Neural cell (in vitro differentiated cells): ENCODE data around the gene MORC3. TPM values are rescaled to one million over a fixed set of nuclear protein-coding genes. Genes with fewer than 3 reads are reported as not detected.

Experiments
- H2AFZ ChIP-seq: fragments of 200-600, 300-800 bp; sonication (generic), shearing (Covaris generic); 2 replicates; pipeline ENCODE4 v1.6.0; 2014; ENCODE audit warnings: low read depth, mild to moderate bottlenecking, antibody characterized with exemption, low read length, moderate library complexity
- H3F3A ChIP-seq: fragments of 200-600 bp; shearing (Covaris generic); 2 replicates; pipeline ENCODE4 v1.6.1; 2016; ENCODE audit warnings: mild to moderate bottlenecking, moderate library complexity, mixed read lengths, antibody characterized with exemption, low read length; ENCODE audit not compliant: insufficient read depth, poor library complexity, severe bottlenecking
- H3K27ac ChIP-seq: fragments of 200-600, 300-800 bp; sonication (generic), shearing (Covaris generic); 2 replicates; pipeline ENCODE4 v1.5.1; 2014; ENCODE audit warnings: mild to moderate bottlenecking, low read length, moderate library complexity
- H3K27me3 ChIP-seq: fragments of 300-800, 200-600 bp; sonication (generic), shearing (Covaris generic); 2 replicates; pipeline ENCODE4 v1.6.0; 2014; ENCODE audit warnings: mild to moderate bottlenecking, low read depth, low read length, moderate library complexity; ENCODE audit not compliant: insufficient read depth
- H3K36me3 ChIP-seq: fragments of 300-800, 200-600 bp; sonication (generic), shearing (Covaris generic); 2 replicates; pipeline ENCODE4 v1.5.1; 2014; ENCODE audit warnings: mild to moderate bottlenecking, antibody characterized with exemption, low read length, moderate library complexity; ENCODE audit not compliant: insufficient read depth
- H3K4me2 ChIP-seq: fragments of 300-800, 200-600 bp; sonication (generic), shearing (Covaris generic); 2 replicates; pipeline ENCODE4 v1.6.0; 2014; ENCODE audit warnings: mild to moderate bottlenecking, low read length
- H3K4me3 ChIP-seq: fragments of 300-800, 200-600 bp; sonication (generic), shearing (Covaris generic); 2 replicates; pipeline ENCODE4 v1.5.1; 2014; ENCODE audit warnings: mild to moderate bottlenecking, low read length, moderate library complexity
- H3K79me2 ChIP-seq: fragments of 200-600 bp; shearing (Covaris generic); replicated peaks from 2 replicates; pipeline ENCODE4 v1.6.0; 2014; ENCODE audit warnings: mild to moderate bottlenecking, low read length, moderate library complexity; ENCODE audit not compliant: insufficient read depth
- H3K9ac ChIP-seq: fragments of 300-800, 200-600 bp; sonication (generic), shearing (Covaris generic); 2 replicates; pipeline ENCODE4 v1.6.1; 2016; ENCODE audit warnings: mild to moderate bottlenecking, low read length, mixed read lengths
- H3K9me2 ChIP-seq: fragments of 200-600 bp; shearing (Covaris generic); 2 replicates; pipeline ENCODE4 v1.6.1; 2016; ENCODE audit warnings: mild to moderate bottlenecking, low read length, mixed read lengths; ENCODE audit not compliant: insufficient read depth
- H3K9me3 ChIP-seq: fragments of 200-600, 300-800 bp; sonication (generic), shearing (Covaris generic); 2 replicates; pipeline ENCODE4 v1.6.1; 2016; ENCODE audit warnings: mild to moderate bottlenecking, mixed run types, low read length, moderate library complexity, mixed read lengths
- H4K20me1 ChIP-seq: fragments of 200-600 bp; shearing (Covaris generic); 2 replicates; pipeline ENCODE4 v1.6.1; 2016; ENCODE audit warnings: mild to moderate bottlenecking, mixed run types; ENCODE audit not compliant: insufficient read depth
- EP300 ChIP-seq: fragments of 450-650 bp; conservative IDR thresholded peaks from 2 replicates; pipeline ENCODE4 v1.6.1; 2014; ENCODE audit warnings: antibody characterized with exemption, mild to moderate bottlenecking, moderate library complexity; ENCODE audit not compliant: poor library complexity, severe bottlenecking
- EZH2 ChIP-seq: fragments of 200-600, 300-800 bp; shearing (Covaris generic), sonication (generic); IDR thresholded peaks from 2 replicates; pipeline ENCODE4 v1.6.1; 2014; ENCODE audit warnings: antibody characterized with exemption, low read length, borderline replicate concordance, mild to moderate bottlenecking; ENCODE audit not compliant: insufficient read depth, poor library complexity, severe bottlenecking
- MXI1 ChIP-seq: fragments of 450-650 bp; conservative IDR thresholded peaks from 2 replicates; pipeline ENCODE4 v1.6.1; 2014; ENCODE audit warnings: antibody characterized with exemption, mild to moderate bottlenecking; ENCODE audit not compliant: poor library complexity, severe bottlenecking
- POLR2AphosphoS5 ChIP-seq: IDR thresholded peaks from 2 replicates; pipeline ENCODE4 v1.6.1; 2012
- RAD21 ChIP-seq: fragments of 450-650 bp; conservative IDR thresholded peaks from 2 replicates; pipeline ENCODE4 v1.6.1; 2014; ENCODE audit warnings: antibody characterized with exemption, mild to moderate bottlenecking, moderate library complexity
- SMC3 ChIP-seq: fragments of 450-650 bp; conservative IDR thresholded peaks from 2 replicates; pipeline ENCODE4 v1.6.1; 2014; ENCODE audit warnings: antibody characterized with exemption, mild to moderate bottlenecking, moderate library complexity; ENCODE audit not compliant: poor library complexity
- TAF1 ChIP-seq: IDR thresholded peaks from 2 replicates; pipeline ENCODE4 v1.6.1; 2012; ENCODE audit warnings: low read depth
- polyA plus RNA-seq: library from polyadenylated mRNA; depleted of rRNA; stranded (reverse); fragments of >200 nt; gene quantifications from 2 replicates; pipeline ENCODE4 v1.2.3, GENCODE V29; 2014
- TF ChIP-seq, protein P1 (sequence below): IDR thresholded peaks from 2 replicates; pipeline ENCODE4 v1.6.1; 2012; ENCODE audit warnings: borderline replicate concordance
- TF ChIP-seq, protein P2 (sequence below): fragments of 450-650 bp; IDR thresholded peaks from 2 replicates; pipeline ENCODE4 v1.5.1; 2014; ENCODE audit warnings: antibody characterized with exemption, mild to moderate bottlenecking, moderate library complexity; ENCODE audit not compliant: poor library complexity, severe bottlenecking

Gene MORC3
- polyA plus RNA-seq, 1 donor from 2014 or later = 65.4 TPM

DNA sequence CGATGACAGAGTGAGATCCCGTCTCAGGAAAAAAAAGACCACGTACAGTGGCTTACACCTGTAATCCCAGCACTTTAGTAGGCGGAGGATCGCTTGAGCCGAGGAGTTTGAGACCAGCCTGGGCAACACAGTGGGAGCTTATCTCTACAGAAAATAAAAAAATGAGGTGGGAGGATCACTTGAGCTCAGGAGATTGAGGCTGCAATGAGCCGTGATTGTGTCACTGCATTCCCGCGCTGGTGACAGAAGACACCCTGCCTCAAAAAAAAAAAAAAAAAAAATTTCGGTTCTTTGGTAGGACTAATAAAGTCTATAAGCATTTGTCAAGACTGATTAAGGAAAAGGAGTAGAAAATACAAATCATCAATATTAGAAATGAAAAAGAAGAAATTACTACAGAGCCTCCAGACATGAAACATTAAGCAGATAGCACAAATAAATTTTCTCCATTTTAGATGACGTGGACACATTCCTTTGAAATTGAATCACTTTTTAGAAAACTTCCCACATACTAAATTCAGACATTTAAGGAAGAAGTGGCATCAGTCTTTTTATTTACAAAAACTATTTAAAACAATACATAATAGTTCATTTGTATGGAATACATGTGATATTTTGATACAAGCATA lies 30.4 kb downstream of the MORC3 start:
- H3K36me3 ChIP-seq = peaks cover 17% of the 10 kb centered on the region
- no peaks in the 10 kb centered on the region for H3K79me2 ChIP-seq
- H3K4me2 ChIP-seq = no peak overlapping the region
- no peaks in the 10 kb centered on the region for H3K9me3 ChIP-seq
- H3K9ac ChIP-seq = no peak overlapping the region
- H4K20me1 ChIP-seq = no peaks in the 10 kb centered on the region
- H2AFZ ChIP-seq = no peak overlapping the region
- no peaks in the 10 kb centered on the region for H3K9me2 ChIP-seq
- TF ChIP-seq TAF1 (no peak), RAD21 (no peak), POLR2AphosphoS5 (no peak), EZH2 (no peak), SMC3 (no peak), EP300 (no peak), MXI1 (no peak)
- TF ChIP-seq, protein P1, sequence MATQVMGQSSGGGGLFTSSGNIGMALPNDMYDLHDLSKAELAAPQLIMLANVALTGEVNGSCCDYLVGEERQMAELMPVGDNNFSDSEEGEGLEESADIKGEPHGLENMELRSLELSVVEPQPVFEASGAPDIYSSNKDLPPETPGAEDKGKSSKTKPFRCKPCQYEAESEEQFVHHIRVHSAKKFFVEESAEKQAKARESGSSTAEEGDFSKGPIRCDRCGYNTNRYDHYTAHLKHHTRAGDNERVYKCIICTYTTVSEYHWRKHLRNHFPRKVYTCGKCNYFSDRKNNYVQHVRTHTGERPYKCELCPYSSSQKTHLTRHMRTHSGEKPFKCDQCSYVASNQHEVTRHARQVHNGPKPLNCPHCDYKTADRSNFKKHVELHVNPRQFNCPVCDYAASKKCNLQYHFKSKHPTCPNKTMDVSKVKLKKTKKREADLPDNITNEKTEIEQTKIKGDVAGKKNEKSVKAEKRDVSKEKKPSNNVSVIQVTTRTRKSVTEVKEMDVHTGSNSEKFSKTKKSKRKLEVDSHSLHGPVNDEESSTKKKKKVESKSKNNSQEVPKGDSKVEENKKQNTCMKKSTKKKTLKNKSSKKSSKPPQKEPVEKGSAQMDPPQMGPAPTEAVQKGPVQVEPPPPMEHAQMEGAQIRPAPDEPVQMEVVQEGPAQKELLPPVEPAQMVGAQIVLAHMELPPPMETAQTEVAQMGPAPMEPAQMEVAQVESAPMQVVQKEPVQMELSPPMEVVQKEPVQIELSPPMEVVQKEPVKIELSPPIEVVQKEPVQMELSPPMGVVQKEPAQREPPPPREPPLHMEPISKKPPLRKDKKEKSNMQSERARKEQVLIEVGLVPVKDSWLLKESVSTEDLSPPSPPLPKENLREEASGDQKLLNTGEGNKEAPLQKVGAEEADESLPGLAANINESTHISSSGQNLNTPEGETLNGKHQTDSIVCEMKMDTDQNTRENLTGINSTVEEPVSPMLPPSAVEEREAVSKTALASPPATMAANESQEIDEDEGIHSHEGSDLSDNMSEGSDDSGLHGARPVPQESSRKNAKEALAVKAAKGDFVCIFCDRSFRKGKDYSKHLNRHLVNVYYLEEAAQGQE = no peak
- TF ChIP-seq, protein P2, sequence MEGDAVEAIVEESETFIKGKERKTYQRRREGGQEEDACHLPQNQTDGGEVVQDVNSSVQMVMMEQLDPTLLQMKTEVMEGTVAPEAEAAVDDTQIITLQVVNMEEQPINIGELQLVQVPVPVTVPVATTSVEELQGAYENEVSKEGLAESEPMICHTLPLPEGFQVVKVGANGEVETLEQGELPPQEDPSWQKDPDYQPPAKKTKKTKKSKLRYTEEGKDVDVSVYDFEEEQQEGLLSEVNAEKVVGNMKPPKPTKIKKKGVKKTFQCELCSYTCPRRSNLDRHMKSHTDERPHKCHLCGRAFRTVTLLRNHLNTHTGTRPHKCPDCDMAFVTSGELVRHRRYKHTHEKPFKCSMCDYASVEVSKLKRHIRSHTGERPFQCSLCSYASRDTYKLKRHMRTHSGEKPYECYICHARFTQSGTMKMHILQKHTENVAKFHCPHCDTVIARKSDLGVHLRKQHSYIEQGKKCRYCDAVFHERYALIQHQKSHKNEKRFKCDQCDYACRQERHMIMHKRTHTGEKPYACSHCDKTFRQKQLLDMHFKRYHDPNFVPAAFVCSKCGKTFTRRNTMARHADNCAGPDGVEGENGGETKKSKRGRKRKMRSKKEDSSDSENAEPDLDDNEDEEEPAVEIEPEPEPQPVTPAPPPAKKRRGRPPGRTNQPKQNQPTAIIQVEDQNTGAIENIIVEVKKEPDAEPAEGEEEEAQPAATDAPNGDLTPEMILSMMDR = no peak
- H3K27ac ChIP-seq = no peak overlapping the region
- no peaks in the 10 kb centered on the region for H3F3A ChIP-seq
- H3K4me3 ChIP-seq = no peak overlapping the region
- no peaks in the 10 kb centered on the region for H3K27me3 ChIP-seq

DNA sequence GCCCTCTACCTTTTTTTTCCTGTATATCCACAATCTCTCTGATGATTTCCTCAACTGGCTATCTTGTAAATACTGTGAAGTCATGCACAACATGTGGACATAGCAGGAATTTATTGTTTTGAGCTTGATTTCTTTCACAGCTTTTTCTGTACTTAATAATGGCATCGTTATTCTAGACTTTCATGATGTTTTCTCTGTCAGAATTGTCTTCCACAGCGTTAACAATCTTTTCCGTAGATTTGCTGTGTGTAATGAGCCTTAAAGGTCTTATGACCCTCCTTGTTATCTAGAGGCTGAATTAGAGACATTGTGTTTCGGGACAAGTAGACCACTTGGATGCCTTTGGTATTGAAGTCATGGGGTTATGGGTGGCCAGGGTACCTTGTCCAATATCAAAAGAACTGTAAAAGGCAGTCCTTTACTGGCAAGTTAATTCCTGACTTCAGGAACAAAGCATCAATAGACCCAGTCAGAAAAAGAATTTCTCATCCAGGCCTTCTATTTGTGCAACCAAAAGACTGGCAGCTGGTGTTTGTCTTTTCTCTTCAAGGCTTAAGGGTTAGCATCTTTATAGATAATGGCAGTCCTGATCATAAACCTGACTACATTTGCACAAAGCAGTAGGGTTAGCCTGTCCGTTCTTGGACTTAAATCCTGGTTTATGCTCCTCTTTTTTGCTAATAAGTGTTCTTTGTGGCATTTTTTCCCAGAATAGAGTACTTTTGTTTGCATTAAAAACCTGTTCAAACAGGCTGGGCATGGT lies 35.1 kb downstream of the MORC3 start:
- Histone ChIP-seq H3K27me3 (no peaks in the 10 kb centered on the region), H3K9ac (no peak overlapping the region), H3K36me3 (peaks cover 12% of the 10 kb centered on the region), H3K4me3 (no peak overlapping the region), H3F3A (no peaks in the 10 kb centered on the region), H3K79me2 (no peaks in the 10 kb centered on the region), H3K4me2 (no peak overlapping the region), H3K9me2 (no peaks in the 10 kb centered on the region), H3K9me3 (no peaks in the 10 kb centered on the region), H2AFZ (no peak overlapping the region), H3K27ac (no peak overlapping the region), H4K20me1 (no peaks in the 10 kb centered on the region)
- TF ChIP-seq, protein P2 = no peak
- no peak for TF ChIP-seq SMC3
- no peak for TF ChIP-seq POLR2AphosphoS5
- TF ChIP-seq EP300 = no peak
- TF ChIP-seq, protein P1 = no peak
- TF ChIP-seq MXI1 = no peak
- no peak for TF ChIP-seq RAD21
- TF ChIP-seq EZH2 = no peak
- TF ChIP-seq TAF1 = no peak
